Measurements from ENCODE around the gene MYO1G.
A peak's percentile ranks its signal among the peaks of the same experiment; 100 is the strongest.

The MYO1G gene

GRCh38 chr7:44980393-44981034, 1.7 kb upstream of the MYO1G start:
- DNase-seq (ENCODE audit: low read depth) = peak; percentile 69

GRCh38 chr7:44979481-44980392, 922 bp upstream of the MYO1G start:
- DNase-seq (ENCODE audit: low read depth) = no peak

GRCh38 chr7:44977959-44978335, 868 bp downstream of the MYO1G start:
- no peak for DNase-seq (ENCODE audit: low read depth)

GRCh38 chr7:44977304-44977958, 1.4 kb downstream of the MYO1G start:
- peak; percentile 62 for DNase-seq (ENCODE audit: low read depth)

GRCh38 chr7:44976746-44977196, 2.0 kb downstream of the MYO1G start:
- DNase-seq (ENCODE audit: low read depth) = no peak

GRCh38 chr7:44976040-44976745, 2.6 kb downstream of the MYO1G start:
- no peak for DNase-seq (ENCODE audit: low read depth)

- no peak for DNase-seq (ENCODE audit: low read depth)
Observed at GRCh38 chr7:44975331-44976039, 3.3 kb downstream of the MYO1G start.

- DNase-seq (ENCODE audit: low read depth) = no peak
Observed at GRCh38 chr7:44974549-44974948, 4.3 kb downstream of the MYO1G start.

- DNase-seq (ENCODE audit: low read depth) = peak; percentile 33
Observed at GRCh38 chr7:44973610-44974401, 5.0 kb downstream of the MYO1G start.

GRCh38 chr7:44972562-44972961, 6.3 kb downstream of the MYO1G start:
- no peak for DNase-seq (ENCODE audit: low read depth)

- DNase-seq (ENCODE audit: low read depth) = no peak
Observed at GRCh38 chr7:44971902-44972441, 6.8 kb downstream of the MYO1G start.

- no peak for DNase-seq (ENCODE audit: low read depth)
Observed at GRCh38 chr7:44971188-44971901, 7.5 kb downstream of the MYO1G start.

GRCh38 chr7:44970523-44971051, 8.2 kb downstream of the MYO1G start:
- no peak for DNase-seq (ENCODE audit: low read depth)

- DNase-seq (ENCODE audit: low read depth) = no peak
Observed at GRCh38 chr7:44969701-44970522, 8.9 kb downstream of the MYO1G start.

- DNase-seq (ENCODE audit: low read depth) = no peak
Observed at GRCh38 chr7:44969049-44969700, 9.6 kb downstream of the MYO1G start.

GRCh38 chr7:44967571-44968446, 11.0 kb downstream of the MYO1G start:
- no peak for DNase-seq (ENCODE audit: low read depth)

Data from activated T-helper 9 cell treated with anti-CD3 and anti-CD28 coated beads, Interleukin-2, amount 50 U/mL, for 16 hours (primary cell).